ENCODE results near the gene RXRA.
A peak's percentile ranks its signal among the peaks of the same experiment; 100 is the strongest.

RXRA gene

GRCh38 chr9:134400283-134400682, 74.0 kb downstream of the RXRA start:
- no peak for ATAC-seq (ENCODE audit: insufficient read depth, low read depth)

GRCh38 chr9:134401391-134401790, 75.1 kb downstream of the RXRA start:
- DNase-seq, result no peak
- no peaks in the 10 kb centered on the region for H3K27me3 ChIP-seq (ENCODE audit: insufficient read depth, low read length, poor library complexity)
- H3K4me1 ChIP-seq (ENCODE audit: insufficient read depth, low read length), result peaks cover 60% of the 10 kb centered on the region
- no peak overlapping the region for H3K27ac ChIP-seq (ENCODE audit: low read length)
- no peak for TF ChIP-seq CTCF (IDR thresholded peaks at IDR 0.05; ENCODE audit: borderline replicate concordance, extremely low read depth, low read length, poor library complexity, severe bottlenecking)
- TF ChIP-seq EZH2 (IDR thresholded peaks at IDR 0.05; ENCODE audit: borderline replicate concordance, low read depth, low read length, severe bottlenecking), result no peak
- H2AFZ ChIP-seq (ENCODE audit: low read depth, low read length), result no peak overlapping the region
- H3K9ac ChIP-seq (ENCODE audit: low read depth, low read length), result no peak overlapping the region
- no peaks in the 10 kb centered on the region for H3K36me3 ChIP-seq (ENCODE audit: insufficient read depth, low read length)
- no peak for ATAC-seq (ENCODE audit: insufficient read depth, low read depth)
- peaks cover 52% of the 10 kb centered on the region for H4K20me1 ChIP-seq (ENCODE audit: insufficient read depth, low read length)
- H3K4me2 ChIP-seq (ENCODE audit: insufficient read depth, low read length), result no peak overlapping the region
- H3K79me2 ChIP-seq (ENCODE audit: insufficient read depth, low read length), result peaks cover 6% of the 10 kb centered on the region; the same call in 1 of the 2 replicates
- no peaks in the 10 kb centered on the region for H3K9me3 ChIP-seq (ENCODE audit: insufficient read depth, low read length, severe bottlenecking)
- no peak overlapping the region for H3K4me3 ChIP-seq (ENCODE audit: low read depth in 1 of 2, low read length in 2 of 2)

More at GRCh38 chr9:134400283-134400682, 74.0 kb downstream of the RXRA start:
- H3K4me2 ChIP-seq (ENCODE audit: insufficient read depth, low read length), result no peak overlapping the region
- peaks cover 6% of the 10 kb centered on the region; the same call in 1 of the 2 replicates for H3K79me2 ChIP-seq (ENCODE audit: insufficient read depth, low read length)
- no peak overlapping the region for H3K9ac ChIP-seq (ENCODE audit: low read depth, low read length)
- H3K4me1 ChIP-seq (ENCODE audit: insufficient read depth, low read length), result peaks cover 56% of the 10 kb centered on the region
- H3K36me3 ChIP-seq (ENCODE audit: insufficient read depth, low read length), result no peaks in the 10 kb centered on the region
- H3K9me3 ChIP-seq (ENCODE audit: insufficient read depth, low read length, severe bottlenecking), result no peaks in the 10 kb centered on the region
- H4K20me1 ChIP-seq (ENCODE audit: insufficient read depth, low read length), result peaks cover 53% of the 10 kb centered on the region
- no peak overlapping the region for H3K4me3 ChIP-seq (ENCODE audit: low read depth in 1 of 2, low read length in 2 of 2)
- no peaks in the 10 kb centered on the region for H3K27me3 ChIP-seq (ENCODE audit: insufficient read depth, low read length, poor library complexity)
- no peak overlapping the region for H2AFZ ChIP-seq (ENCODE audit: low read depth, low read length)
- no peak overlapping the region for H3K27ac ChIP-seq (ENCODE audit: low read length)
- no peak for DNase-seq
- no peak for TF ChIP-seq EZH2 (IDR thresholded peaks at IDR 0.05; ENCODE audit: borderline replicate concordance, low read depth, low read length, severe bottlenecking)
- TF ChIP-seq CTCF (IDR thresholded peaks at IDR 0.05; ENCODE audit: borderline replicate concordance, extremely low read depth, low read length, poor library complexity, severe bottlenecking), result no peak

DNA sequence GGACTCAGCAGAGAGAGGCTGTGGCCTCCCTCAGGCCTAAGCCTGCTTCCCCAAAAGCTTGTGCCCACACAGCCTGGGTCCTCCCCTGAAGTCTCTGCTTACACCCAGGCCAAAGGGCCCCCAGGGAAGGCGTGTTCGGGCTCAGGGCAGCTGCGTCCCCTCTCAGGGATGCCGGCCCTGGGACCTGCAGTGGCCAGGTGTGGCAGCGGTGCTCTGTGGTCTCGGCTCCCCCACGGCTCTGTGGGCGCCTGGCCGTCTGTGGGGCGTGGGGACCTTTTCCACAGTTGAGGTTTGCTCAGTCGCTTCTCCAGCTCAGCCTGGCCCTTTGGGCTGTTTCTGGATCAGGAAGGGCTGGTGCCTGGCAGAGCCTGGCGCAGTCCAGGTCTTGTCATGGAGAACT, 75.9 kb downstream of the RXRA start:
- ATAC-seq (ENCODE audit: insufficient read depth, low read depth), result no peak
- Histone ChIP-seq H3K79me2 (ENCODE audit: insufficient read depth, low read length) (peaks cover 6% of the 10 kb centered on the region; the same call in 1 of the 2 replicates), H3K27ac (ENCODE audit: low read length) (no peak overlapping the region), H3K9me3 (ENCODE audit: insufficient read depth, low read length, severe bottlenecking) (no peaks in the 10 kb centered on the region), H3K9ac (ENCODE audit: low read depth, low read length) (no peak overlapping the region), H3K4me2 (ENCODE audit: insufficient read depth, low read length) (no peak overlapping the region), H4K20me1 (ENCODE audit: insufficient read depth, low read length) (peaks cover 54% of the 10 kb centered on the region), H3K36me3 (ENCODE audit: insufficient read depth, low read length) (no peaks in the 10 kb centered on the region), H3K27me3 (ENCODE audit: insufficient read depth, low read length, poor library complexity) (no peaks in the 10 kb centered on the region), H2AFZ (ENCODE audit: low read depth, low read length) (no peak overlapping the region), H3K4me3 (ENCODE audit: low read depth in 1 of 2, low read length in 2 of 2) (no peak overlapping the region), H3K4me1 (ENCODE audit: insufficient read depth, low read length) (peaks cover 60% of the 10 kb centered on the region)
- TF ChIP-seq EZH2 (IDR thresholded peaks at IDR 0.05; ENCODE audit: borderline replicate concordance, low read depth, low read length, severe bottlenecking) (no peak), CTCF (IDR thresholded peaks at IDR 0.05; ENCODE audit: borderline replicate concordance, extremely low read depth, low read length, poor library complexity, severe bottlenecking) (no peak)
- no peak for DNase-seq

GRCh38 chr9:134403292-134403681, 77.0 kb downstream of the RXRA start:
- no peak for ATAC-seq (ENCODE audit: insufficient read depth, low read depth)
- TF ChIP-seq CTCF (IDR thresholded peaks at IDR 0.05; ENCODE audit: borderline replicate concordance, extremely low read depth, low read length, poor library complexity, severe bottlenecking) (no peak), EZH2 (IDR thresholded peaks at IDR 0.05; ENCODE audit: borderline replicate concordance, low read depth, low read length, severe bottlenecking) (no peak)
- H3K9me3 ChIP-seq (ENCODE audit: insufficient read depth, low read length, severe bottlenecking), result no peaks in the 10 kb centered on the region
- peak overlapping the region; percentile 54 for H3K4me2 ChIP-seq (ENCODE audit: insufficient read depth, low read length)
- no peaks in the 10 kb centered on the region for H3K36me3 ChIP-seq (ENCODE audit: insufficient read depth, low read length)
- H3K9ac ChIP-seq (ENCODE audit: low read depth, low read length), result peak overlapping the region; percentile 29
- peaks cover 64% of the 10 kb centered on the region for H3K4me1 ChIP-seq (ENCODE audit: insufficient read depth, low read length)
- no peak overlapping the region for H3K4me3 ChIP-seq (ENCODE audit: low read depth in 1 of 2, low read length in 2 of 2)
- peaks cover 6% of the 10 kb centered on the region; the same call in 1 of the 2 replicates for H3K79me2 ChIP-seq (ENCODE audit: insufficient read depth, low read length)
- H3K27ac ChIP-seq (ENCODE audit: low read length), result peak overlapping the region; percentile 75
- H3K27me3 ChIP-seq (ENCODE audit: insufficient read depth, low read length, poor library complexity), result no peaks in the 10 kb centered on the region
- H2AFZ ChIP-seq (ENCODE audit: low read depth, low read length), result no peak overlapping the region
- DNase-seq, result no peak
- H4K20me1 ChIP-seq (ENCODE audit: insufficient read depth, low read length), result peaks cover 63% of the 10 kb centered on the region
